ENCODE measurements around the gene IQGAP3.

Gene IQGAP3

GRCh38 chr1:156505679-156506298 lies 66.6 kb downstream of the IQGAP3 start:
- no peak for DNase-seq

- DNase-seq, result peak; percentile 98
Observed at GRCh38 chr1:156504821-156505678, 67.3 kb downstream of the IQGAP3 start.

GRCh38 chr1:156504438-156504813 lies 67.9 kb downstream of the IQGAP3 start:
- no peak for DNase-seq

GRCh38 chr1:156503698-156504437 lies 68.5 kb downstream of the IQGAP3 start:
- DNase-seq, result no peak

DNA sequence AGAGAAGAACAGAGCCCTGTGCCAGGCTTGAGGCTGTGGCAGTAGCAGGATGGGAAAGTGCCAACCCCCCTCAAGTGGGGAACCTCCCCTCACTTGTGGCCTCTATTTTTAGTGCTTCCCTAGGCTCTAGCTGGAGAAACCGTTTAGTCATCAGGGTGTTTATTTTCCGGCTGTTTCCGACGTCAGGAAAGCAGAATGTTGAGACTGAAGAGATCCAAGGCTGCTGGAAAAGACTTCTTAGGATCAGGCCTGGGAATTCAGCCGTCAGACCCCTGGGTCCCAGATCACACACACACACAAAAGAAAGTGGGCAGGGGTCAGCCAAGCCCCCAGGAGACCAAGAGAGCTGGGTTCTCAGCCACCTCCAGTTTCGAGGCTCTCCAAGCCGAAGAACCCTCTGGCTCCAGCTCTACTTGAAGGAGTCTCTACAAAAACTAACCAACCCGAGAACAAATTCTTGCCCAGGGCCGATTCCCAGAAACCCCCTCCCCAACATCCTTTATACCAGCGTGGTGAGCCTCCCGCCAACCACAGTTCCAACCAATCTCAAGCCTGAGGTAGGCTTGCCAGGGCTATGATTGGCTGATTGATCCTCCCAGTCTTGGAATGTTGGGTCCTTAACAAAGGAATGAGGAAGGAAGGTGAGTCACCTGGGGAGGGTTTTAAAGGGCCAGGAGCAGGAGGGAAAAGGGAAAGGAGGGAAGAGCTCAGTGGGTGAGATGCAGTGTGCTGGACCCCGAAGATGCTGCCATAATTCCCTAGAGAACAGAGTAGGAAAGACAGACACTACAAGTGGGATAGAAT lies 69.3 kb downstream of the IQGAP3 start:
- peak; percentile 71 for DNase-seq

DNA sequence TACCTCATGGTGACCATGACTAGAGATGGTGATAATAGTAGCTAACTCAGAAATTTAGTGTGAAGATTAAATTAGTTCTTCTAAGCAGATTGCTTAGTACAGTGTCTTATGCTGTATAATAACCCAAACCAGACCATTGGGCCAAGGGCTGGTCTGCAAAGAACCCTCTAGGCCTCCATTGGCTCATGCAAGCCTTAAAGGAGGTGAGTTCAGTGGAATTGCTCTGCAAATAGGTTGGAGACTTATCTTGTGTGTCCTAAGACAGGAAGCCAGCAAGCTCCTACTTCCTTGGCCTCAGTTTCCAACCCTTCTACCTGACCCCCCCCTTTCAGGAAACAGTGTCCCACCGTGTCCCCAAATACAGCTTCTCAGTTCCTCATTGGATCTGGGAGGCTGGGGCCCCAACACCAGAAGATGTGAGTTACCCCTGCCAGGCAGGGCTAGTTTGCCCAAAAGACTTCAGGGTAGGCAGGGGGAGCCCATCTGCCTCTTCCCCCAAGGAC lies 69.9 kb downstream of the IQGAP3 start:
- DNase-seq, result no peak

- DNase-seq, result peak; percentile 92
Observed at GRCh38 chr1:156500793-156501506, 71.4 kb downstream of the IQGAP3 start.

DNA sequence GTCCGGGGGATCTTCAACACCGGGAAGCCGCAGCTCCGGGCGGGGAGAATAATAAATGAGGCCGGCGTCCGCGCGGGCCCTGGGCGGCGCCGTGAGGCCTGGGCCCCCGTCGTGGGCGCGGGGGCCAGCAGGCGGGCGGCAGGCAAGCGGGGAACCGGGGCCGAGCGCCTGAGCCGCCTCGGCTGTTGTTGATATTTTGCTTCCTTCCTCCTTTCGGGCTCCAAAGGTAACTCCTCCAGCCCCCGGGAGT lies 71.9 kb downstream of the IQGAP3 start, which contains the start of gene MEF2D:
MEF2D (minus strand) TSS at position 233 of the 250 bp plus-strand sequence. CDS start 17,483 bp downstream, outside the sequence.
- DNase-seq, result no peak

DNA sequence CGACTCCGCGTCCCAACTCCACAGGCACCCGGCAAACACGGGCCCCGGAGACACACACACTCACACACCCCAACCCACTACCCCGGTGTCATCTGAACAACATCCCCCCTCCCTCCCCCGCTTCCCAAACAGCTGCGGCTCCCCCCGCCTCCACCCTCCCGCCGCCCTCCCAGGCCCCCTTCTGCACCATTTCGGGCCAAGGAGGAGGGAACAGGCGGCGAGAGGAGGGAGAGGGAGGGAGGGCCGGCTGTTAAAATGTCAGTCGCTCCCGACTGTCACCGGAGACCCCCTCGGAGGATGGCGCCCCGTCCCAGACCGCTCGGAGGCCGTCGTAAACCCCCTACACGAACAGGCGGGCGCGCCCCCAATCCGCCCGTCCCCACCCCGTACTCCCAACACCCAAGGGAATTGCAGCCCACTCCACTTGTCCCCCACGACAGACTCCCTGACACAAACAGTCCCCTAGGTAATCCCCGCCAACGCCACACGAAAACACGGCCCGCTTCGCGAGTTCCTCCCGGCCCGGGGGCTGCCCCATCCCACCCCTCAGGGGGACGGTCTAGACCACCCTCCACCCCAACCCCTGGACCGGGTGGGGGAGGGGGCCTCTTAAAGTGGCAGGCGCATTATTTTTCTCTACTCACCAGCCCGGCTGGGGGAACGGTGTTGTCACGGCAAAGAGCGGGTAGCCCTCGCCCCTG lies 72.4 kb downstream of the IQGAP3 start:
- no peak for DNase-seq

DNA sequence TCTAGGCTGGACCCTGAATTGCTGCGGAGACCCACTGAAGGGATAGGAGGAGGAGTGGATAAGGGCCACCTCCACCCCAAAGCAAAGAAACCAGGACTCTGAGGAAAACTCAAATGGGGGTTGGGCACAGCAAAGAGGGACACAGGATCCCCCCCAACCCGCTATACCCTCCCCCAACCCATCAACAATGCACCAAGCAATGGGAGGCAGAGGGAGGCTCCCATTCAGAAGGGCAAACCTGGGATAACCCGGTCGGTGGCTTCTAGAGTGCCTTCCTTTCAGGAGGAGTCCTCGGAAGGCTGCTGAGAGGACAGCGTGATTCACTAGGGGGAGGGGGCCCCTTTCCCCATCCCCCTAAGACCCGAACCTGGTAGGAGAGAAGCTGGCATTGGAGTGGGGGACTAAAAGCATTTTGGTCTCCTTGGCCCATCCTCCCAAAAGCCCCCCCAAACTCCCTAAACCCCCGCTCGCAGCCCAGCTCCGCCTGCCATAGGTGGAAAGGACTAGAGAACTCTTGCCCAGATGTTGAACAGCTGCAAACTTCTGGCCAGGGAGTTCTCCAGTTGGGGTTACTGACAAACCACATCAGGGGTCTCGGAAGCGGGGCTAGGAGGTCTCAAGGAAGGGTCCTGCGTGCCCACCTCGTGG lies 73.0 kb downstream of the IQGAP3 start:
- DNase-seq, result no peak

DNA sequence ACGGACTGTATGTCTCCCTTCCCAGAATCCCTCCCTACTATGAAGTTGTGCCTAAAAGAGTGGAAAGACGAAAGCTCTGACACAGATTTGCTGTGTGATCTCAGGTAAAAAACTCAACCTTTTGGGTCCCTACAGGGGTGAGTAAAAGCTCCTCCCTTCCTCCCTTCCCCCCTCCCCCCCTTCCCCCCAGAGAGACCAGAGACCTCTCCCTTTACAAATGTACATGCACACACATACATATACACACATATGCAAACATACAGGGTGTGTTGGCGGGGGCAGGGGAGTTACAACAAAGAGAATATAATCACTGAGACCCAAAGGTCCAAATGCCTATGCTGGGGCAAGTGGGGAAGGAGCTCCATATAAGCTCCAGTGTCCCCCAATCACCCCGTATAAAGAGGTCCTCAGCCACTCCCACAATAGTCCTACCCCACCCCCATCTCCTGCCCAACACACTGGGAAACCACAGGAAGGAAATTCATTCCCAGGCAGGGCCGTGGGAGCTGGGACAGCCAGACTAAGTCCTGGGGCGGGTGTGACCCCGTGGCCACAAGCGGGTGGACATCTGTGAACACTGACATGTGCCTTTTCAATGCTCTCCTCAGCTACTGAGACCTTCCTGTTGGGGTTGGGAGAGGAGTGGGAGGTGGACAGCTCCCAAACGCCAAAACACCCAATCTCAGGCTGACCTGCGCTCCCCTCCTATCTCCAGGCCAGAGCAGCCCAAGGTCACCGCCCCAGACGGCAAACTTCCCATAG lies 73.8 kb downstream of the IQGAP3 start:
- DNase-seq, result no peak

GRCh38 chr1:156497743-156498431 lies 74.5 kb downstream of the IQGAP3 start:
- no peak for DNase-seq

DNA sequence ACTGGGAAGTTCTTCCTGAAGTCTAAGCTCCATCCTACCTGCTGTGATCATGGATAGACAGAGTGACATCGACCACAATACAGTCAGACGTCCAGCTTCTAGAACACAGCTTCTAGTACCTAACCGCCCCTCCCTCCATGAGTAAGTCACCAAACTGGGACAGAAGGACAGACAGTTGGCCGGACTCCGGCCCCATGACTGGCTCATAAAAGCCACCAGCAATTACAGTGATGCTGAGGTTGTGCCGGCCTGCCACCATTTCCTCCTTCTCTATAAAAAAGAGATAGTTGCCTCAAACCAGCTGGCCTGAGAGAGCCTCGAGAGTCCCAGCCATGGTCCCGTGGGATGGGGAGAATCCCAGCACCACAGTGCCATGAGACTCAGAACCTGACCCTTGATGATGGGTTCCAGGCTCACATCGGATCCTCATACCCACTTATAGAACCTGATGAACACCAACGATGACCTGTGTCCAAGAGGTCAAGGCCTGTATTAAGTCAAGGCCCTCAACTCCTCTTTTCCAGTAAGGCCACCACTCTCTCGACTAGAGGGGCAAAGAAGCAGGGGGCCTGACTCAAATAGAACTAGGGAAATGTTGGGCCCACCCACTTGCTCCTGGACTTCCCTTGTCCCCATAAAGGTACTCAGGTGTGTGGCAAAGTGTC lies 75.2 kb downstream of the IQGAP3 start:
- DNase-seq, result peak; percentile 46

DNA sequence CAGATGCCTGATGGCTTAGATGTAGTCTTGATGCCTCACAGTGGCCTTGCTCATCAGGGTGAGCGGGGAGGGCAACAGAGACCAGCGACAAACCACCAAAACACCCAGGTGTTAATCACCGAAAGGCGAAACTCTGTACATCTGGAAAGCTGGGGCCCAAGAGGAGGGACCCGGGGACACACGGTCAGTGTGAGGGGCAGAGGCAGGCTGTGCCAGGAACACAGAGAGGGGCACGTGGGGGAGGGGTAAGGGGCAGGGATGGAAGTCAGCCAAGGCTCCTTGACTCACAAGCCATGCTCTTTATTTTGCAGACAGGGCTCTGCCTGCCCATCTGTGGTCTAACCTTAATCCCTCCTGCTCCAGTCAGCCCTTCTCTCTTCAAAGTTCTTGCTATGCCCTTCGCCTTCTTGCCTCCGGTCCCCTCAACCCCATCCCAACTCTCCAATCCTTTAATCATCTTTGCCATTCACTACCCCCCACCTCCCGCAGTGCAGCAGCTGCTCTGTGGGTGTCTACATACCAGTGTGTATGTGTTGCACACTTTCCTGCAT lies 76.1 kb downstream of the IQGAP3 start:
- no peak for DNase-seq

DNA sequence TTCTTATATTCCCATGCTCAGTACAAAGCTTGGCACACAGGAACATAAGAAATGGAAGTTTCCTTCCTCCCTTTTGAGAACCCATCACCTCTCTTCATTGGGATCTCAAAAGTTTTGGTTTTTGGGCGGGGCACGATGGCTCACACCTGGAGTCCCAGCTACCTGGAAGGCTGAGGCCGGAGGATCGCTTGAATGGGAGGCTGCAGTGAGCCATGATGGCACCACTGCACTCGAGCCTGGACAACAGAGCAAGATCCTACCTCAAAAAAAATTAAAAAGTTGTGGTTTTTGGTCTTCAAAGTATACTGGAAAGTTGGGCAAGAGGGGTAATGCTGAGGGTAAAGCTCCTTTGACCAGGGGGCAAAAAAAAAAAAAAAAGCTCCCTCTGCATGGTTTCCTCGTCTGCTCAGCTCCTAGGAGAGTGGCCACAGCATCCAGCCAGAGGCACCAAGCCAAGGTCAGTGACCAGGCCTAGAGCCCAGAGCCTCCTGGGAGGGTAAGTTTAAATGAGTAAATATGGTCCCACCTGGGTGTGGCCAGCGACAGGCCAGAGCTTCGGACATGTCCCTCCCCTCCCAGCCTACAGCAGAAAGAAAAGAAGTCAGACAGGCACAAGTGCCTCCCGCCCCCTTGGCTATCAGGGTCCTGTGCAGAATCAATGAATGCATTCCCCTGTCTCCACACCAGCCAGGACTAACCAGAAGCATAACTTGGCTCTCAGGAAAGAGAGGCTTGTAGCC lies 76.8 kb downstream of the IQGAP3 start:
- DNase-seq, result no peak

DNA sequence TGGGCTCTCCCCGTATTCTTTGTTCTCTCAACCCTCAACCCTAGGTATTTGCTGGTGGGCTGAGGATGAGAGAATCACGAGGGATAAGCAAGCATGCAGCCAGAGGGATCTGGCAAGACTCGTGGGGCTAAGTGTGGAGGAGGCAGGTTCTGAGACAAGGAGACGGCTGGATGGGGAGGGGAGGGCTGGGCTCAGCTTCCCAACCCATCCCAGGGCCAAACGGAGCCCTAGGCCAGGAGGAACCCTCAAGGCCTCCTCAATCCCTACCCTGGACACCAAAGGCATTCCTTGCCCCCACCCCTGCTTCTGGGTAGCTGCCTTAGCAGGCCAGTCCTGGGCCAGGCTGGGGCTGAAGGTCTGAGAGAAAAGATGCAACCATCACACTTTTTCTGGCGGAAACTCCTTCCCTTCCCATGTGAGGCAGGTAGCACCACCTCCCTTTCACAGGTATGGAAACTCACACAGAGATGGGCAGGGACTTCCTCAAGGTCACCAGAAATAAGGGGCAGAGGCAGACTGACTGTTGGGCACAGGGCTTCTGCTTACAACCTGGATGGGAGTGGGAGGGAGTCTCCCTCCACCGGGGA lies 78.0 kb downstream of the IQGAP3 start:
- no peak for DNase-seq

DNA sequence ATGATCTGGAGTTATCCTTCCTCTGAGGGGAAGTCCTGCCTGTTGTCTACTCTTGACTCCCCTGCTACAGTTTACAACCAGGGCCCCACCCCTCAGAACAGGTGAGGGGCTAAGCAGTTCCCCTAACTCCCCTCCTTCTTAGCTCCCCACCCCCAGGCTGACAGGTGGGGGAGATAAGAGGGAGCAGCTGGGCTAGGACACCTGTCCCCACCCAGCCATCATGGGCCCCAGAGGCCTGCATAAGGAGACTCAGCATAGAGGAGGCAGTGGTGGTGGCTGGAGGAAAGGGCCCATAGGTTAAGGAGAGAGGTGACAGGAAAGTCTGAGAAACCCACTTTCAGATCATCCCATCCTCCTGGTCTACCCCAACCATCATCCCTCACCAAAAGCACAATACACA lies 78.6 kb downstream of the IQGAP3 start:
- DNase-seq, result no peak

All from inflammatory macrophage treated with lipopolysaccharide for 4 hours (primary cell).